Pancreas (tissue), 10 donors: ENCODE data around the gene ERCC3. TPM values are rescaled to one million over a fixed set of nuclear protein-coding genes. Genes with fewer than 3 reads are reported as not detected.
"Not testable (repeated sequence)": the region's sequence is repeated elsewhere in the genome, so short reads cannot be mapped to it uniquely, and the experiment has no call there.

ENCODE experiments used
- ATAC-seq, 4 donors: fragments of 200-7000 bp; cut with Tn5 transposase; one replicate each; pipeline versions ENCODE4 v1.8.0 to v1.9.1; 2020; ENCODE audit warnings: mild to moderate bottlenecking in 4 of 4, moderate library complexity in 4 of 4
- DNase-seq, 6 donors: peaks; one replicate each; pipeline ENCODE4 v3.0.0-alpha.2; 2020
- FAIRE-seq: peaks from 2 replicates; lab custom pipeline; 2012; peaks lifted over from hg19 to GRCh38; lab: Jason Lieb, UNC
- H3K27ac ChIP-seq, 4 donors: fragments of 200-600 bp; sonication (generic); 1 replicate in 3 of 4; 2 replicates in 1 of 4; pipeline versions ENCODE4 v1.5.0 to v1.8.0; 2020
- H3K27me3 ChIP-seq, 4 donors: fragments of 200-600 bp; one replicate each; pipeline ENCODE4 v1.8.0; 2021
- H3K36me3 ChIP-seq, 3 donors: fragments of 200-600 bp; sonication (generic) in 1 of 3; one replicate each; pipeline versions ENCODE4 v1.5.0 to v1.8.0; 2020 to 2021
- H3K4me1 ChIP-seq, 3 donors: fragments of 200-600 bp; one replicate each; pipeline ENCODE4 v1.8.0; 2021
- H3K4me3 ChIP-seq, 4 donors: fragments of 200-600 bp; sonication (generic) in 2 of 4; one replicate each; pipeline versions ENCODE4 v1.5.0 to v1.8.0; 2020 to 2021
- H3K9me3 ChIP-seq, 4 donors: fragments of 200-600 bp; one replicate each; pipeline ENCODE4 v1.8.0; 2021
- CTCF ChIP-seq, 4 donors: fragments of 200-600 bp; sonication (generic) in 3 of 4; IDR thresholded peaks; one replicate each; pipeline versions ENCODE4 v1.5.0 to v1.8.0; 2021; ENCODE audit warnings: antibody characterized with exemption in 4 of 4
- WGBS, 2 donors: extraction: QIAGEN DNeasy Blood & Tissue Kit; methylation state at CpG; one replicate each; pipeline ENCODE4 v1.1.7; 2013; 5-methylcytosine and 5-hydroxymethylcytosine counted together
- intact Hi-C, 3 donors: fragments of 100-400 bp; cut with DNase I; formaldehyde crosslinking; loops; one replicate each; pipeline versions ENCODE4 v1.11.1 to v1.14.2; 2022
- polyA plus RNA-seq, 2 donors: library from polyadenylated mRNA; stranded (reverse); fragments of 200-250 nt; gene quantifications; one replicate each; pipeline ENCODE4 v1.2.3, GENCODE V29; 2013
- total RNA-seq, 6 donors: library from RNA; stranded (reverse); fragmentation: NEBNext Ultra II Directional in 4 of 6; extraction: Animal tissue kit (Norgen Biotek cat#: 25700) in 4 of 6; gene quantifications; one replicate each; pipeline versions ENCODE4 v1.2.1 to v1.2.4, GENCODE V29; 2021 to 2023
- donor health status: healthy with polysubstance abuse.
- donor health status: DM: no; HTN: no; CAD: no; lungs with moderate emphysema.
- donor health status: DM: no; HTN: no; CAD: no.
- donor health status: control.
- donor health status: control.
- donor health status: Bipolar disorder and iron deficiency.
- donor health status: DM: yes; HTN: yes; CAD: no.
- donor health status: DM: no; HTN: no; CAD: no.
- donor health status: DM: no; HTN: no; CAD: no.
- donor health status: DM: yes; HTN: yes; CAD: no.

The ERCC3 gene
- total and polyA plus RNA-seq, 8 donors = 12.9 to 33.0 (median 17.3) TPM

GRCh38 chr2:127254386-127254981 is 39.5 kb downstream of the ERCC3 start:
- intact Hi-C loops = no loop called here
- DNase-seq (no peak), ATAC-seq (peak in 1 of 4 donors; percentile 40), FAIRE-seq (no peak)
- WGBS, 2 donors = 42 to 44% methylated on average over 7 of the region's 7 CpGs
- TF ChIP-seq CTCF (IDR thresholded peaks at IDR 0.05) = no peak
- Histone ChIP-seq H3K4me3 (no peak overlapping the region), H3K36me3 (peaks cover 3 to 12% (median 9%) of the 10 kb centered on the region in 3 donors), H3K27me3 (no peaks in the 10 kb centered on the region), H3K4me1 (no peaks in the 10 kb centered on the region), H3K9me3 (no peaks in the 10 kb centered on the region), H3K27ac (no peak overlapping the region)

GRCh38 chr2:127241184-127241583 is 52.8 kb downstream of the ERCC3 start:
- not testable (repeated sequence) for ATAC-seq, H3K27ac ChIP-seq

GRCh38 chr2:127239395-127239794 is 54.5 kb downstream of the ERCC3 start:
- Histone ChIP-seq H3K4me3 (no peak overlapping the region), H3K4me1 (no peaks in the 10 kb centered on the region), H3K27me3 (no peaks in the 10 kb centered on the region), H3K9me3 (no peaks in the 10 kb centered on the region), H3K36me3 (no peaks in the 10 kb centered on the region), H3K27ac (no peak overlapping the region)
- WGBS, 2 donors = 99 to 100% methylated on average over 1 of the region's 1 CpG
- no peak for FAIRE-seq
- intact Hi-C loops = no loop called here
- DNase-seq = no peak
- TF ChIP-seq CTCF (IDR thresholded peaks at IDR 0.05) = no peak
- no peak for ATAC-seq

More at GRCh38 chr2:127241184-127241583, 52.8 kb downstream of the ERCC3 start:
- H3K4me3 ChIP-seq, H3K9me3 ChIP-seq, H3K4me1 ChIP-seq, DNase-seq, H3K36me3 ChIP-seq, H3K27me3 ChIP-seq, FAIRE-seq, intact Hi-C loops: not testable (repeated sequence)
- WGBS, 2 donors = 70 to 79% methylated on average over 2 of the region's 2 CpGs

DNA sequence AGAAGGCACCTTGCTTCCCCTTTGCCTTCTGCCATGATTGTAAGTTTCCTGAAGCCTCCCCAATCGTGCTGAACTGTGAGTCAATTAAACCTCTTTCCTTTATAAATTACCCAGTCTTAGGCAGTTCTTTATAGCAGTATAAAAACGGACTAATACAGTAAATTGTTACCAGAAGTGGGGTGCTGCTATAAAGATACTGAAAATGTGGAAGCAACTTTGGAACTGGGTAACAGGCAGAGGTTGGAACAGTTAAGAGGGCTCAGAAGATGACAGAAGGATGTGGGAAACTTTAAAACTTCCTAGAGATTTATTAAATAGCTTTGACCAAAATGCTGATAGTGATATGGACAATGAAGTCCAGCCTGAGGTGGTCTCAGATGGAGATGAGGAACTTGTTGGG is 56.2 kb downstream of the ERCC3 start:
- H3K4me3 ChIP-seq, H3K36me3 ChIP-seq, H3K27ac ChIP-seq, H3K27me3 ChIP-seq, DNase-seq, ATAC-seq, H3K9me3 ChIP-seq, H3K4me1 ChIP-seq, intact Hi-C loops, FAIRE-seq: not testable (repeated sequence)
- WGBS, 2 donors = 47 to 48% methylated on average over 2 of the region's 2 CpGs

GRCh38 chr2:127235082-127235702 is 58.8 kb downstream of the ERCC3 start:
- FAIRE-seq (no peak), ATAC-seq (no peak), DNase-seq (no peak)
- H3K36me3 ChIP-seq = no peaks in the 10 kb centered on the region
- H3K9me3 ChIP-seq = no peaks in the 10 kb centered on the region
- H3K4me3 ChIP-seq = no peak overlapping the region
- no peaks in the 10 kb centered on the region for H3K27me3 ChIP-seq
- no peaks in the 10 kb centered on the region for H3K4me1 ChIP-seq
- intact Hi-C loops = no loop called here
- H3K27ac ChIP-seq = no peak overlapping the region
- TF ChIP-seq CTCF (IDR thresholded peaks at IDR 0.05) = no peak
- 79 to 85% methylated on average over 6 of the region's 6 CpGs for WGBS, 2 donors

GRCh38 chr2:127233710-127234109 is 60.2 kb downstream of the ERCC3 start:
- Histone ChIP-seq H3K4me1 (no peaks in the 10 kb centered on the region), H3K27me3 (no peaks in the 10 kb centered on the region), H3K36me3 (no peaks in the 10 kb centered on the region), H3K9me3 (no peaks in the 10 kb centered on the region), H3K27ac (no peak overlapping the region), H3K4me3 (no peak overlapping the region)
- intact Hi-C loops = no loop called here
- DNase-seq = no peak
- WGBS, 2 donors = 93 to 97% methylated on average over 8 of the region's 8 CpGs
- no peak for ATAC-seq
- no peak for TF ChIP-seq CTCF (IDR thresholded peaks at IDR 0.05)
- FAIRE-seq = no peak
